GM19397 (cell line): Measurements from ENCODE around the gene RNF186.
"Not testable (repeated sequence)": the region's sequence is repeated elsewhere in the genome, so short reads cannot be mapped to it uniquely, and the experiment has no call there.

Experiments used
- ATAC-seq: cut with Tn5 transposase; IDR thresholded peaks from one replicate; pipeline ENCODE4 v1.9.1; 2021; ENCODE audit warnings: mild to moderate bottlenecking, moderate library complexity; ENCODE audit not compliant: unreplicated experiment

The RNF186 gene, protein sequence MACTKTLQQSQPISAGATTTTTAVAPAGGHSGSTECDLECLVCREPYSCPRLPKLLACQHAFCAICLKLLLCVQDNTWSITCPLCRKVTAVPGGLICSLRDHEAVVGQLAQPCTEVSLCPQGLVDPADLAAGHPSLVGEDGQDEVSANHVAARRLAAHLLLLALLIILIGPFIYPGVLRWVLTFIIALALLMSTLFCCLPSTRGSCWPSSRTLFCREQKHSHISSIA

DNA sequence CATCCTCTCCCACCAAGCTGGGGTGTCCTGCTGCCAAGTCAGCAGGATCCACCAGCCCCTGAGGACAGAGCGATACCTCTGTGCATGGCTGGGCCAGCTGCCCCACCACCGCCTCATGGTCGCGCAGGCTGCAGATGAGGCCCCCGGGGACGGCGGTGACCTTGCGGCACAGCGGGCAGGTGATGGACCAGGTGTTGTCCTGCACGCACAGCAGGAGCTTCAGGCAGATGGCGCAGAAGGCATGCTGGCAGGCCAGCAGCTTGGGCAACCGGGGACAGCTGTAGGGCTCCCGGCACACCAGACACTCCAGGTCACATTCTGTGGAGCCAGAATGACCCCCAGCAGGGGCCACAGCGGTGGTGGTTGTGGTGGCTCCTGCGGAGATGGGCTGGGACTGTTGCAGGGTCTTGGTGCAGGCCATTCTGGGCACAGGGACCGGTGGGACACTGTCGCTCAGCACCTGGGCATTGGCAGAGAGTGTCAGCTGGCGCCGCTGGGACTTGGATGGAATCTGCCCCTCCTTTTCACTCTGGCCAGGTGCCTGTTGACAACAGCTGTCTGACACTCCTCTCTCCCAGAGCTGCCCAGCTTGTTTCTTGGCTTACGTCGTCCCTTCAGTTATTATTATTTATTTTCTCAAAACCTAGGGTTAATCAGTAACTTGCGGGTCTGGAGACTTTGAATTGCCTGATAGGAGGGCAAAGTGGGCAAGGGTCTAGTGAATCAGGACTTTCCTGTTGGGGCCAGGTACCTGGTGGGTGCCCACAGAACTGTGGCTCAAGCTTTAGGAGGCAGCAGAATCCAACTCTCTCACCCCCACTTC lies at the start of gene RNF186:
TSS of gene RNF186 (minus strand) at position 603 of the 823 bp plus-strand sequence. CDS start at position 421, 182 bp downstream.
- no peak for ATAC-seq

DNA sequence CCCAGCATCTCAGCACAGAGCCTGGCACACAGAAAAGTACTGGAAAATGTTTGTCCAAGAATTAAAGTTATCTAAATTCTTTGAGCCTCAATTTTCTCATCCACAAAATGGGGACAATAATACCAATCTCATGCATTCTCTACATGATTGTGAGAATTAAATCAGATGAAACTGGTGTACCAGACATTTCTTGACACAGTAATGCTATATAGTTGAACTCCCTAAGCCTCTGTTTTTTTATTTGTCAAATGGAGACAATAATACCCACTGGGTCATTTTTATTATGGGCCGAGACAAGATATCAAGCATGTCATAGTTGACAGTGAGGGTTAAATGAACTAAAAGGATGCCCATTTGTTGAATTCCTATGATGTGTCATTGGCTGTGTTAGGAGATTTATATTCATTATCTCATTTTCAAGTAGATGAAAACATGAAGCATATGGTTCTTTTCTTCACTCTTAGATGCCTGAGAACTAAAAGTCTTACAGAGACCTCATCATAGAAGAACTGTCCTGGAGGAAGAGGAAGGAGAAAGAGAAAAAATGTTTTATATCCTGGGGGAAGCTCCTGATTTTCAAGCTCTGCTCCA lies 49.6 kb upstream of the RNF186 start:
- ATAC-seq: no peak

DNA sequence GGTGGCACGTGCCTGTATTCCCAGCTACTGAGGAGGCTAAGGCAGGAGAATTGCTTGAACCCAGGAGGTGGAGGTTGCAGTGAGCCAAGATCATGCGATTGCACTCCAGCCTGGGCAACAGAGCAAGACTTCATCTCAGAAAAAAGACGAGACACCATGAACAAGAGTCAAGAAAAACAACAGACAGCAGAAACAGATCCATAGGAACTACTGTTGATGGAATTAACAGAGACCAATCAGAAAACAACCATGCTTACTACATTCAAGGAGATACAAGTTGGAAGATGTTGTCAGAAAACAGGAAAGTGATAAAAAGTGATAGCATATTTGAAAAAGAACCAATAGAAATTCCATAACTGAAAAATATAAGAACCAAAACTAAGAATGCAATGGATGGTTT lies 47.9 kb upstream of the RNF186 start:
- no peak for ATAC-seq

DNA sequence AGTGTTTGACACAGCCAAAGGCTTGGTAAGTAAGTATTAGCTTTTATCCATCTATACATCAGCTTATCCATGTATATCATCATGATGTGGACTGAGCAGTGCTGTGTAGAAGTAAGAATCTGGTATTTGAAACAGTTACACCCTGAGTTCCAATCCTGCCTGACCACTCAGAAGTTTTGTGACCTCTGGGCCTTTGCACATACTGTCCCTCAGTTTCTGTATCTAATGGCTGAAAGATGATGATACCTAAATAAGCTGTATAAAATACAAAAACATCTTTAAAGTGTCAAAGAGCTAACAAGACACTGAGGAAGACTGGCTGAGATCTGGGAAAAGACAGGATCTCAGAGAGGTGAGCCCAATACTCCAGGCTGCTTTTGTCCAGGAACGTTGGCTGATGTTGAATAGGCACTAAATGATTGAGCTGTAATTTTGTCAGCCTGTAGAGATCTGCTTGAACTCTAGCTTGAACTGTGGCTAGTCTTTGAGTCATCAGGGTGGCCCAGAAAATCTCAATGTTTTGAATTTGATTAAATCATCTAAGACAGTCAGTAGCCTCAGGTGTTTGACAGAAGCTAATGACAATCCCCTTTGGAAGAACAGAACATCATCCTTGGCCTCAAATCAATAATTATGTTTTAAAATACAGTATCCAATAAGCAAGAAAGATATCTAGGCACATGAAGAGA lies 46.9 kb upstream of the RNF186 start:
- ATAC-seq: no peak

DNA sequence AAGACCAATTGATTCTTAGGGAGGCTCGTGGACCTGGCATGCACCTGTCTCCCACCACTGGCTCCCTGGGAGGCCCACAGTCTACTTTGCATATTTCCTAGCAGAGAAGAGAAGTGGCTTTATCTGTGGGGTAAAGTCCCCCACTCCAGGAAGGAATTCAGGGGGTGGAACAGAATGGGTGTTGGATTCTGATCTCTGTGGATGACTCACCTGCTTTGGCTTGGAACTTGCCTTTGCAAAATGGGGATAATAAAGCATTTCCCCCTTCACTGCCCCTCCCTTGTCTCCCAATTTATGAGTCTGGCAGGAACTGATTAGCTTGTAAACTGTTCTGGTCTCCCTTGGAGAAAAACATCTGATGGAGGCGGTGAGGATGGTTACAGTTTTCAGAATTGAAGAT lies 46.0 kb upstream of the RNF186 start:
- ATAC-seq: no peak

DNA sequence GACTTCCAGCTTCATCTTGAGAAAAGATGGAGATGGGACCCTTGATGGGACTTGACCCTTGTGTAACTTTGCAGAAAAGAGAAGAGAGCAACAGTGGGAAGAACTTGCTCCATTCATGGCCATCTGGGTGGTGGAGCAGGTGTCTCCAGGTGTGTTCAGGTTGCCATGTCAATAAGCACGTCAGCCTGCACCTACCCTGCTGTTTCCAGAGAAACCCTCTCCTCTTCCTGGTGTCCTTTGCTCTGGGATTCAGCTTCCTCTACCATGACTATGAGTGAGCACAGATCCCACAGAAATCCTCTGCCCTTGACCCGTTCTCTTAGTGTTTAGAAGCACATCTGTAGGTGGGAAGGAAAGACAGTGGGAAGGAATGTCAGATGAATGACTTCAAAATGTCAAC lies 45.3 kb upstream of the RNF186 start:
- no peak for ATAC-seq

DNA sequence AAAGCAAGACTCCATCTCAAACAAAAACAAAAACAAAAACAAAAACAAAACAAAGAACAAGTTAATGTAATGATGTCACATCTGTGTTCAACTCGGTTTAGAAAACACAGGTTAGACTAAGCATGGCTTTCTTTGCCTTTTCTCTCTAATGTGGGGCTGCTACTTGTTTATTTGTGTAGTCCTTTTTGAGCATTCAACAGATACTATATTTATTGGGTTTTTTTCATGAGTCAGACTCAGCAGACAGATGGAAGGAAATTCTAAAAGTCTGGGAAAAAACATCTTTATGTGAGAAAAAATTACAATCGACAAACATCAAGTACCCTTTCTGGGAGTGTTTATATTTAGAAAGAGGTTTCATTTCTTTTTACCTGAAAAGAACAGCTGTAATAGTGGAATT lies 44.8 kb upstream of the RNF186 start:
- ATAC-seq: no peak

DNA sequence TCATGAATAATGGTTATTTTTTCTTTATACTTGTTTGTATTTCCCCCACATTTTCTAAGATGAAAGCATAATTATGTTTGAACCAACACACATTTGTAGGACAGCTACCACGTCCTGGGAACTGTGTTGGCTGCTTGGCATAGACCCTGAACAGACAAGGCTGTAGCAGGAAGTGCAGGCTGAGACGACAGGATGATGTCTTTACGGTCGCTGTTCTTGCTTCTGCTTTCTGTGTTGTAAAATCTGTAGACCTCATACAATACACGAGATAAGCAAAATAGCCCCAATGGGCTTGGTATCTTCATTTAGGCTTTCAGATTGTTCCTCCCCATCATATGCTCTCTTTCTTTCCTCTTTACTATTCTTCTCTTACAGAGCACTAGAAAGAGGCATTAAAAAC lies 43.8 kb upstream of the RNF186 start:
- no peak for ATAC-seq

DNA sequence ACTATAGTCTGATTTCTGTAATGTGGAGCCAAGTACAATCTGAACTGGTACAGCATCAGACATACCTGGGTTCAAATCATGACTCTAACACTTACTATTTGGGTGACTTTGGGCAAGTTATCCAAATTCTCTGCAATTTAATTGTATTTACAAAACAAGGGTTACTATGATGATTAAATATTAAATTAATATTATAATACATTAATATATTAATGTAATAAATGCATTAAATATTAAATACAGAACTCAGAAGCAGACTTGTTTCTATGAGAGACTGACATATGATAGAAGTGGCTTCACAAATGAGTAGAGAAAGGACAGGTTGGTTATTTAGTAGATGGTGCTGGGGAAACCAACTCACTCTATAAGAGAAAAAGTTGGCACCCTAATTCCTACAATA lies 39.8 kb upstream of the RNF186 start:
- ATAC-seq: no peak

DNA sequence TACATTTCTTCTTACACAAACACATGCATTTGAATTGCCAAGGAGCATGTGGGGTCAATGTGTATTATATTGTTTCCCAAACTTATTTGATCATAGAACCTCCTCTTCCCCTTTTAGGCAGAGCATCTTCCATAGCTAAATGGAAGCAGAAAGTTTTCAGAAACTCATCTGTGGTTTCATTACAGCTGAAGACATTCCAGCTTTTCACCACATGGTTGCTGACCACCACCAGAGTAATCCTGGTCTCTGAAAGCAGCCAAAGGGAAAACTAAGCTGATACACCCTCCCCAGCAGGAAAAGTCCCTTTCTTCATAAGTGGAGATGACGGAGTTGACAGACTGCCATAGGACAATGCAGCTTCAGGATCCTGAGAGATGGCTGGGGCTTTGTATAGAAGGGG lies 37.0 kb upstream of the RNF186 start:
- no peak for ATAC-seq

DNA sequence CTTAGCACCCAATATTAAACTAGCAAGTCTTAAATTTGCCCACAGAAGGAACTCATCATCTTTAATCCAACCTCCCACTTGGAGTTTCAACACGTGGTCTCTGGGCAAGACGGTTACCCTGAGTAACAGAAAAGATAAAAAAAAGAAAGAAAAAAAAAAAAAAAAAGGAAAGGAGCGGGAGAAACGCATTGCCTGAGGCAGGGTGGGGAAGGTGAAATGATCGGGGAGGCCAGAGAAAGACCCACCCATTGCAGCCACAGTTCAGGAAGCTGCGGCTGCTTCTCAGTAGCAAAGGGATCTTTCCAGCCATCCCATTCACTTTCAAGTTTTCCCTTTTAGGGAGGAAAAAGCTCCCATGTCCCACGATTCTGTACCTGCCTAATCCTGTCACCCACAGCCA lies 35.1 kb upstream of the RNF186 start:
- ATAC-seq: no peak

DNA sequence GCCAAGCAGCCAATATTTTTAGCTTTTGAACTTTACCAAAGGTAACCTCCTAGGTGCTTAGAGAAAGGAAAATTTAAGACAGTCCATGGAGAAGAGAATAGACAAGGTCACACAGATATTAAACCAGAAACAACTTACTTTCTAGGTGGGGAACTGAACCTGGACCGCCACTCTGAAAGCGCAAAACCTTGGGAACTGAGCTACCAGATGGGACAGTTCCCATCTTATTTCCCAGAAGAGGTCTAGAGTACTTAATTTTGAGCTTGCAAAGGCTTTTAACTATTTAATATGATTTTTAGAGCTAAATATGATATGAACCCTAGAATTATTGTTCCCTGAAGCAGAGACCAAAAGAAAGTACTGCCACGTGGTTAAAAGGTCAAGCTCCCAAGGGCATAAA lies 34.2 kb upstream of the RNF186 start:
- ATAC-seq: not testable (repeated sequence)

DNA sequence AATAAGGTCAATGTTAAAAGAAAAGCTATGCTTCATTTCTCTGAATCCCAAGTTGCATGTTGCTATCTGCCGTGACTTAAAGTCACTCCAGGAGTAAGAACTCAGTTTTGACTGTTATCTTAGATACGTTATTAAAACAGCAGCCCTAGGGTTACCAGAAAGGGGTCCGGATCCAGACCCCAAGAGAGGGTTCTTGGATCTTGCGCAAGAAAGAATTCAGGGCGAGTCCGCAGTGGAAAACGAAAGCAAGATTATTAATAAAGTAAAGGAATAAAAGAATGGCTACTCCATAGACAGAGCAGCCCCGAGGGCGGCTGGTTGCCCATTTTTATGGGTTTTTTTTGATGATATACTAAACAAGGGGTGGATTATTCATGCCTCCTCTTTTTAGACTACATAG lies 32.3 kb upstream of the RNF186 start:
- not testable (repeated sequence) for ATAC-seq

DNA sequence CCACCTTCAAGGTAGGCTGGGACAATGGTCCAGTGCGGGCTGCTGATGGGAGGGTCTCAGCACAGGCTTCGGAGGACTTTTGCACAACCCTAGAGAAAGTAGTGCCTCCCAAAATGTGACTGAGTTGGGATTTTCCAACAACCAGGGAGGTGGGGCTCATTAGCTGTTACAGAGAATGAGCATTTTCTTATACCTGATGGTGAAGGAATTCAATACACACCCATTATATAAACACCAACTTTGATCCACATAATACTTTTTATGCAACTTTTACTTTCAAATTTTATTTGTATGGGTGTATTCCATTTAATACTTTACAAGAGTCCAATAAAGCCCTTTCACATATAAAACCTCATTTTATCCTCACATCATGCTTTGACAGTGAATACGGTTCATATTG lies 31.3 kb upstream of the RNF186 start:
- ATAC-seq: no peak

DNA sequence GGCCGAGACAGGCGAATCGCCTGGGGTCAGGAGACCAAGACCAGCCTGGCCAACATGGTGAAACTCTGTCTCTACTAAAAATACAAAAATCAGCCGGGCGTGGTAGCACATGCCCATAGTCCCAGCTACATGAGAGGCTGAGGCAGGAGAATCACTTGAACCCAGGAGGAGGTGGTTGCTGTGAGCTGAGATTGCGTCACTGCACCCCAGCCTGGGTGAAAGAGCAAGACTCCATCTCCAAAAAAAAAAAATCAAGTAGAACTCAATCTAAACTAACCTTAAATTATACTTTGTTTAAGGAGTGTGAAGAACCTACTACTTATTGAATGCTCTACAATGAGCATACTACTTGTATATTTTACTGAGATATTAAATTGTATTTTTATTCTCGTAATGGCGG lies 30.5 kb upstream of the RNF186 start:
- ATAC-seq: no peak

DNA sequence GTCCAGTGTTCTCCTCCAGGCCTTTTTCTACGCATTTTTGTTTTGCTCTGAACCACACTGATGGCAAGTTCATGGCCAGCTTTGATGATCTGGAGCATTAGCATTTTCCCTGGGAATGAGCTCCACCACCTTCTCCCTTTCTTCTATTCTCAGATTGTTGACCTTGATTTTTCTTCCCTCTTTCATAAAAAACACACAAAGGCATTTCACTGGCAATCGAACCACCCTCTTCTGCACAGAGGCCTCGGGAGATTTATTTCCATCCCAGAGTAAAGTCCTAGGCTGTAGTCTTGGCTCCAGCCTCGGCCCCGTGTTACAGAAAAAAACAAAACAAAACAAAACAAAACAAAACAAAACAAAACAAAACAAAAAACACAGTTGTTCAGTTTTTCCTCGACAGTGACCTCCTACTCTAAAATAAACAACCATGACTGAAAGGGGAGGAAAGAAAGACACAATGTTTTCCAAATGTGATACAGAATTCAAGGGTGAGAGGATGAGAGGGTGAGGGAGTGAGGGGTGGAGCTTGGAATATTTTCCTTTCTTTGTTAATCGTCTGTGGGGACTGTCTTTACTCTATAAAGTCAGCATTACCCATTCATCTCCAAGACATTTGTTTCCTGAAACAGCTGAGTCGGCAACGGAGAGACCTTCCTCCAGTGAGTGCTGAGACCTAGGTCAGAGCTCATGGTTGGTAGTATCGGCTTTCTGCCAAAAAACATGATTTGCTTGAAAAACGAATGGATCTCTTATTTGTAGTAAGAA lies 29.8 kb upstream of the RNF186 start:
- no peak for ATAC-seq

DNA sequence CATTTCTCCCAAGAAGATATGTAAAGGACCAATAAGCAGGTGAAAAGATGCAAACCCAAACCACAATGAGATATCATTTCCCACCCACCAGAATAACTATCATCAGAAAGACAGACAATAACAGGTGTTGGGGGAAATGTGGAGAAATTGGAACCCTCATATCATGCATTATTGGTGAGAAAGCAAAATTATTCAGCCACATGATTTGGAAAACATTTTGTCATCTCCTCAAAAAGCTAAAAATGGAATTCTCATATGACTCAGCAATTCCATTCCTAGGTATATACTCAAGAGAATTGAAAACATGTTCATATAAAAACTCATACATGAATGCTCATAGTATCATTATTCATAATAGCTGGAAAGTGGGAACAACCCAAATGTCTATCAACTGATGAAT lies 25.1 kb upstream of the RNF186 start:
- no peak for ATAC-seq

DNA sequence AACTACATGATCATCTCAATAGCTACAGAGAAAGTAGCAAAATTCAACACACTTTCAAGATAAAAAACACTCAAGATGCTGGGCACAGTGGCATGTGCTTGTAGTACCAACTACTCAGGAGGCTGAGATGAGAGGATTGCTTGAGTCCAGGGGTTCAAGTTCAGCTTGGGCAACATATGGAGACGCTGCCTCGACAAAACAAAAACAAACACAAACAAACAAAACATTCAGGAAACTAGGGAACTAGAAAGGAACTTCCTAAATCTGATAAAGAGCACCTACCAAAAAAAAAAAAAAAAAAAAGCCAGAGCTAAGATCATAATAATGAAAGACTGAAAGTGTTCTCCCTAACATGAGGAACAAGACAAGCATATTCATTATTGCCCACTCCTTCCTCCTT lies 22.8 kb upstream of the RNF186 start:
- no peak for ATAC-seq

DNA sequence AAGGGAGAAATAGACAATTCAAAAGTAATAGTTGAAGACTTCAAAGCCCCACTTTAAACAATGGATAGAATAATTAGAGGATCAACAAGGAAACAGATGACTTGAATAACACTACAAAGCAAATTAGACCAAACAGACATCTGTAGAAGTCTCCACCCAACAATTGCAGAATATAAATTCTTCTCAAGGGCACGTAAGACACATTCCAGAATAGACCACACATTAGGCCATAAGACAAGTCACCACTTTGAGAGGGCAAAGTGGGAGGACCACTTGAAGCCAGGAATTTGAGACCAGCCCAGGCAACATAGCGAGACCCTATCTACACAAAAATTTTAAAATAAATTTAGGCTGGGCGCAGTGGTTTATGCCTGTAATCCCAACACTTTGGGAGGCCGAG lies 20.5 kb upstream of the RNF186 start:
- ATAC-seq: no peak

DNA sequence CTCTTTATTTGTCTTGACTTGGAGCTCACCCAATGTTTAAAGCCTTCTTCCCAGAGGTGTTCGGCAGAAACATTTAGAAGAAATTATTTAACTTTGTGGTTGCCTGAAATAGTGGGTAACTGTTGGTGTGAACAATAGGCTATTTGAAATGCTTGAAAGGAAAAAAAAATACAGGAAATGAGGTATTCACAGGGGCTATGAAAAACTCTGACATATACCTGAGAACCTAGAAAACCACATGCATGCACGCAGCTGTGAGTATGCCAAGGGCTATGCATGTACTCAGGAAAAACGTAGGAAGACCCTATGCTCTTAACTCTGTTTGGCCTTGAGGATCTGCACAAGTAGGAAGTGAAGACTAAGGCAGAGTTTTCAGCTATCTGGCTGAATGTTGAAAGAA lies 16.4 kb upstream of the RNF186 start:
- no peak for ATAC-seq

DNA sequence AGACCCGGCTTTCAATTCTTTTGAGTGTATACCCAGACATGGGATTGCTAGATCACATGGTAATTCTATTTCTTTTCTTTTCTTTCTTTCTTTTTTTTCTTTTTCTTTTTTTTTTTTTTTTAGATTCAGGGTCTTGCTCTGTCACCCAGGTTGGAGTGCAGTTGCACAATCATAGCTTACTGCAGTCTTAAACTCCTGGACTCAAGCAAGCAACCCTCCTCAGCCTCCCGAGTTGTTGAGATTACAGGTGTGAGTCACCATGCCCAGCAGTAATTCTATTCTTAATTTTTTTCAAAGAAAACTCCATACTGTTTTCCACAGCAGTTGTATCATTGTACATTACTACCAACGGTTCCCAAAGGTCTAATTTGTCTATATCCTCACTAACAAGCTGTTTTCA lies 13.5 kb upstream of the RNF186 start:
- no peak for ATAC-seq
